Activated CD8-positive, alpha-beta memory T cell treated with anti-CD3 and anti-CD28 coated beads, Interleukin-2, amount 50 U/mL, for 24 hours (primary cell): ENCODE data around the gene LRRC8D.
"Not testable (repeated sequence)": the region's sequence is repeated elsewhere in the genome, so short reads cannot be mapped to it uniquely, and the experiment has no call there.

ENCODE experiments used
- DNase-seq: peaks from one replicate; pipeline ENCODE4 v3.0.0-alpha.2; 2020; ENCODE audit errors: extremely low read depth

Gene LRRC8D

GRCh38 chr1:89962024-89962741 is 141.4 kb downstream of the LRRC8D start:
- DNase-seq: no peak

GRCh38 chr1:89962742-89963075 is 141.9 kb downstream of the LRRC8D start:
- DNase-seq: no peak

- no peak for DNase-seq
These were observed 144.4 kb downstream of the LRRC8D start for GRCh38 chr1:89965193-89965768.

GRCh38 chr1:89966656-89967055 is 145.8 kb downstream of the LRRC8D start:
- DNase-seq: no peak

- DNase-seq: no peak
These were observed 150.8 kb downstream of the LRRC8D start for GRCh38 chr1:89971600-89971999.

GRCh38 chr1:89972024-89972423 is 151.2 kb downstream of the LRRC8D start:
- DNase-seq: no peak

- no peak for DNase-seq
These were observed 152.8 kb downstream of the LRRC8D start for GRCh38 chr1:89973471-89974127.

- DNase-seq: no peak
These were observed 153.4 kb downstream of the LRRC8D start for GRCh38 chr1:89974256-89974655.

- no peak for DNase-seq
These were observed 154.1 kb downstream of the LRRC8D start for GRCh38 chr1:89974696-89975470.

GRCh38 chr1:89975540-89976125 is 154.8 kb downstream of the LRRC8D start:
- no peak for DNase-seq

GRCh38 chr1:89978755-89979154 is 157.9 kb downstream of the LRRC8D start:
- DNase-seq: no peak

- DNase-seq: no peak
These were observed 159.8 kb downstream of the LRRC8D start for GRCh38 chr1:89980605-89981004.

GRCh38 chr1:89982846-89983245 is 162.0 kb downstream of the LRRC8D start:
- not testable (repeated sequence) for DNase-seq

GRCh38 chr1:89984564-89985116 is 163.8 kb downstream of the LRRC8D start:
- DNase-seq: not testable (repeated sequence)

- no peak for DNase-seq
These were observed 165.2 kb downstream of the LRRC8D start for GRCh38 chr1:89986020-89986419.
